SK-N-SH treated with all-trans-retinoic acid at 6 μM for 48 hours (cell line): ENCODE results near the gene PEX1.

Experiments used
- CSRNP3 ChIP-seq: fragments of 250-450 bp; sonication (Bioruptor Pico); IDR thresholded peaks from 2 replicates; pipeline ENCODE4 v1.5.1; 2021; ENCODE audit warnings: mild to moderate bottlenecking, moderate library complexity
- ESRRG ChIP-seq: fragments of 250-450 bp; sonication (Bioruptor Pico); IDR thresholded peaks from 2 replicates; pipeline ENCODE4 v1.6.1; 2021; ENCODE audit warnings: mild to moderate bottlenecking
- OSR1 ChIP-seq: fragments of 250-450 bp; sonication (Bioruptor Pico); IDR thresholded peaks from 2 replicates; pipeline ENCODE4 v1.8.0; 2022; ENCODE audit warnings: moderate library complexity, mild to moderate bottlenecking, inconsistent platforms
- PATZ1 ChIP-seq: fragments of 250-450 bp; sonication (Bioruptor Pico); IDR thresholded peaks from 2 replicates; pipeline ENCODE4 v1.8.0; 2020; ENCODE audit warnings: mild to moderate bottlenecking, moderate library complexity, borderline replicate concordance
- PPARA ChIP-seq: fragments of 250-450 bp; sonication (Bioruptor Pico); IDR thresholded peaks from 2 replicates; pipeline ENCODE4 v1.5.0; 2020; ENCODE audit warnings: mild to moderate bottlenecking, borderline replicate concordance
- RARB ChIP-seq: fragments of 250-450 bp; sonication (Bioruptor Pico); IDR thresholded peaks from 2 replicates; pipeline ENCODE4 v1.8.0; 2021; ENCODE audit warnings: mild to moderate bottlenecking, moderate library complexity
- TCF4 ChIP-seq: fragments of 250-450 bp; sonication (Bioruptor Pico); IDR thresholded peaks from 2 replicates; pipeline ENCODE4 v1.8.0; 2021; ENCODE audit warnings: mild to moderate bottlenecking, moderate library complexity, borderline replicate concordance
- ZFP30 ChIP-seq: fragments of 450-650 bp; formaldehyde crosslinking; IDR thresholded peaks from 2 replicates; pipeline ENCODE4 v1.5.0; 2022; ENCODE audit warnings: mild to moderate bottlenecking, moderate library complexity

- no peak for TF ChIP-seq TCF4 (CRISPR knock-in tag)
- TF ChIP-seq OSR1, result no peak
- no peak for TF ChIP-seq CSRNP3 (CRISPR knock-in tag)
- no peak for TF ChIP-seq ESRRG (CRISPR knock-in tag)
- TF ChIP-seq PATZ1 (CRISPR knock-in tag), result no peak
- no peak for TF ChIP-seq RARB (CRISPR knock-in tag)
- TF ChIP-seq ZFP30 (CRISPR knock-in tag), result no peak
- no peak for TF ChIP-seq PPARA
Observed at GRCh38 chr7:92460109-92460508, 68.2 kb downstream of the PEX1 start.
